IgD-negative memory B cell (primary cell): ENCODE results near the gene PLEKHA8. TPM values are rescaled to one million over a fixed set of nuclear protein-coding genes. Genes with fewer than 3 reads are reported as not detected.
"Not testable (repeated sequence)": the region's sequence is repeated elsewhere in the genome, so short reads cannot be mapped to it uniquely, and the experiment has no call there.

Experiments
- H3K27ac Mint-ChIP-seq, 3 donors: one replicate each; pipeline ENCODE4 v1.8.0; 2020 to 2022; ENCODE audit warnings: mild to moderate bottlenecking in 3 of 3, mixed read lengths in 3 of 3, moderate library complexity in 1 of 3
- H3K27me3 Mint-ChIP-seq: one replicate; pipeline ENCODE4 v1.8.0; 2021; ENCODE audit warnings: mixed read lengths
- H3K36me3 Mint-ChIP-seq: one replicate; pipeline ENCODE4 v1.8.0; 2020; ENCODE audit warnings: mild to moderate bottlenecking, mixed read lengths
- H3K4me1 Mint-ChIP-seq, 3 donors: one replicate each; pipeline ENCODE4 v1.8.0; 2020 to 2022; ENCODE audit warnings: mixed read lengths in 3 of 3, mild to moderate bottlenecking in 1 of 3
- H3K4me3 Mint-ChIP-seq, 4 donors: one replicate each; pipeline ENCODE4 v1.8.0; 2020 to 2022; ENCODE audit warnings: mild to moderate bottlenecking in 4 of 4, mixed read lengths in 4 of 4, moderate library complexity in 3 of 4
- H3K9me3 Mint-ChIP-seq, 3 donors: one replicate each; pipeline ENCODE4 v1.8.0; 2020 to 2021; ENCODE audit warnings: mixed read lengths in 3 of 3, mild to moderate bottlenecking in 1 of 3
- polyA plus RNA-seq: library from polyadenylated mRNA; unstranded; fragments of 300-500 nt; fragmentation: Illumina TruSeq; gene quantifications from one replicate; pipeline ENCODE4 v1.2.3, GENCODE V29; 2021

PLEKHA8 gene
- polyA plus RNA-seq, 1 donor from 2014 or later, result 3.6 TPM

DNA sequence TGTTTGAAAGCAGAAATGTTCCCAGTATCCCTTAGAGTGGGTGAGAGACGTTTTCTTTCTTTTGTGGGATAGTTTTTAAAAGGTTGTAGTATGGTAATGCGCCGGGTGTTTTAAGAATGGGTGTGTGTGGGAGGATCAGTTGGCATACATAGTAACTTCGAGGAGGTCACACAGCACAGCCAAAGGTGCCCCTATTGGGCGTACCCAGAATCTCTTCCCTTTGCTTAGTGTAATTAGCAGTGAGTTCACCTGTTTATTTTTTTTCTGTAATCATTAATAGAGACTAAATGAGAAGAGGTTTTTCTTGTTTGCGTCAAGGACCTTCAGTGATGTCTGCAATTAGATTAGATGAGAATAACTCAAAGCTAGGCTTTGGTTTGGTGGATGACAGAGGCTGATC is 1.5 kb downstream of the PLEKHA8 start:
- Mint-ChIP-seq H3K9me3 (no peaks in the 10 kb centered on the region), H3K36me3 (no peaks in the 10 kb centered on the region), H3K27ac (no peak overlapping the region), H3K27me3 (no peaks in the 10 kb centered on the region), H3K4me1 (peaks cover 14 to 20% (median 15%) of the 10 kb centered on the region in 3 donors), H3K4me3 (peak overlapping the region in 1 of 4 donors; percentile 98)

DNA sequence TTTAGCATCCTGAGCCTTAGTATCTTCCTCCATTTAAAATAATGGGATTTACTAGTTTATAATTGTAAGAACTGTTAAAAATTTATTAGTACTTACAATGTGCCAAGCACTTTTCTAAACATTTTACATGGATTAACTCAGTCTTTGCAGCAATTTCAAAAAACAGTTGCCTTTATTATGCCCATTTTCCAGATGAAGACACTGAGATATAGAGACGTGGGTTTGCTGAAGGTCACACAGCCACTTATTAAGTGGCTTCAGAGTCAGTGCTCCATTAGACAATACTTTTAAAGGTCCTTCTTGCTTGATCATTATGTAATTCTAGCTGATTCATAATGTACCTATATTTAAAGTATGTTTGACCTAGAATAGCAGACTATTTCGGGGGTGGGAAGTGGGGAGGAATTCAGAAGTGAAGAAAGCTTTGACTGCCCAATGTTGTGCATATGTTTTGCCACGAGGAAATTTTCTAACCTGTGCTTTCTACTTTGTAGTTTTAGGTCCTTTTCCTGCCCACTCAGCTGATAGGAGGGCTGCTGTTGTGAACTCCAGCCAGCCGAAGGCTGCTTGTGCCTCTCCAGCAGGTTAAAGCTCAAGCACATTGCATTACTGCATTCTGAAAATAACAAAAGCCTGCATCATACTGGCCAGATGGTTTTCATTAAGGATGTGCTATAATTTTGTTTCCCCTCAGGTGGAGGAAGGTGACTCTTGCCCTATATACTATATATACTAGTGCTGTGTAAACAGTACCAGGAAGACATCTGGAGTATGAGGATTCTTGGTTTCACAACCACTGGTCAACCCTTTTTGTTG is 4.3 kb downstream of the PLEKHA8 start:
- H3K4me1 Mint-ChIP-seq, result peaks cover 0 to under 1% (median 0%) of the 10 kb centered on the region in 3 donors
- no peaks in the 10 kb centered on the region for H3K9me3 Mint-ChIP-seq
- no peaks in the 10 kb centered on the region for H3K27me3 Mint-ChIP-seq
- H3K36me3 Mint-ChIP-seq, result no peaks in the 10 kb centered on the region
- no peak overlapping the region for H3K27ac Mint-ChIP-seq
- H3K4me3 Mint-ChIP-seq, result peak overlapping the region in 1 of 4 donors; percentile 30

DNA sequence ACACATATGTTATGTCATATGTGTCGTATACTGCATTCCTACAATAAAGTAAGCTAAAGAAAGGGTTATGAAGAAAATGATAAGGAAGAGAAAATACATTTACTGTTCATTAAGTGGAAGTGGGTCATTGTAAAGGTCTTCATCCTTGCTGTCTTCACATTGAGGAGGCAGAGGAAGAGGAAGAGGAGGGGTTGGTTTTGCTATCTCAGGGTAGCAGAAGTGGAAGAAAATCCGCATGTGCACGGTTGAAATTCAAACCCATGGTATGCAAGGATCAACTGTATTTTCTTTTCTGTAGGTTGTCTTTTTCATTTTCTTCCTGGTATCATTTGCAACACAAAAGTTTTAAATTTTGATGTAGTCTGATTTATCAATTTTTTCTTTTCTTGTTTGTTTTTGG is 6.3 kb downstream of the PLEKHA8 start:
- no peaks in the 10 kb centered on the region for H3K4me1 Mint-ChIP-seq
- no peaks in the 10 kb centered on the region for H3K27me3 Mint-ChIP-seq
- H3K4me3 Mint-ChIP-seq, result peak overlapping the region in 1 of 4 donors; percentile 26
- H3K9me3 Mint-ChIP-seq, result no peaks in the 10 kb centered on the region
- no peak overlapping the region for H3K27ac Mint-ChIP-seq
- H3K36me3 Mint-ChIP-seq, result no peaks in the 10 kb centered on the region

DNA sequence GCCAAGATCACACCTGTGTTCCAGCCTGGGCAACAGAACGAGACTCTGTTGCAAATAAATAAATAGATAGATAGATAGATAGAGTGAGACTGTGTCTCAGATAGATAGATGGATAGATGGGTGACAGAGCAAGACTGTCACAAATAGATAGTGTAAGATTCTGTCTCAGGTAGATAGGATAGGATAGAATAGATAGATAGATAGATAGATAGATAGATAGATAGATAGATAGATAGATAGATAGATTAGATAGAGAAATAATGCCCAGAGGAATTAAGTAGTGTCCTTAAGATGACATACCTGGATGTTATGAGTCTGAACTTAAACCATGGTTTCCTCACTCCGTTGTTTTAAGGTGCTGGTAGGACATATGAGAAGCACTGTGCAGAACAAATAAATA is 8.0 kb downstream of the PLEKHA8 start:
- H3K27me3 Mint-ChIP-seq, result no peaks in the 10 kb centered on the region
- no peak overlapping the region for H3K4me3 Mint-ChIP-seq
- no peak overlapping the region for H3K27ac Mint-ChIP-seq
- peaks cover 0 to 1% (median 0%) of the 10 kb centered on the region in 3 donors for H3K4me1 Mint-ChIP-seq
- H3K36me3 Mint-ChIP-seq, result no peaks in the 10 kb centered on the region
- H3K9me3 Mint-ChIP-seq, result no peaks in the 10 kb centered on the region

DNA sequence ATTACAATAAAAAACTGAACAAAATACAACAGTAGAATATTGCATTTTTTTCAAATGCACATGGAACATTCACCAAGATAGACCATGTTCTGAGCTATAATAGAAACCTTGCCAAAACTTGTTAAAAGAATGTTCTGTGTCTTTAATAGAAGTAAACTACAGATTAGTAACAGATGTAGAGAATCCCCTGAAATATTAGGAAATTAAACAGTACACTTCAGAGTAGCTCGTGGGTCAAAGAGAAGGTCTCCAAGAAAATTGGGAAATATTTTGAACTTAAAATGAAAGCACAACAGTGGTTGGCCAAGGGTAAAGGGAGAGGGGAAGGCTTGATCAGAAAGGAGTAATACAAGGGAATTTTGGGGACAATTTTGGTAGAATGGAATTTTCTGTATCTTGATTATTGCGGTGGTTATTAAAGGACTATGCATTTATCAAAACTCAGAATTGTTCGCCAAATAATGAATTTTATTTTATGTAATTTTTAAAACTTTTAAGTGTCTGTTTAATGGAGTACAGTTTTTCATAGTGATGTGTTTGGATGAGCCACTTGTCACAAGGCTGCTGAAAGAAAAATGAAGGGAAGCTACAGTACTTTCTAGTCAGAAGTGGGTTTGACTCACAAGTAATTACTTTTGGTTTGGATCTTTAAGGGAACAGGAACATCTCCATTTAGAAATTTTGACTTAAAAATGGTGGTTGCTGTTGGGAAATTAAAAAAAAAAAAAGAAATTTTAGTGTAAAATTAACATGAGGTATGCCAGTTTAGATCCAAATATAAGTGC is 10.2 kb downstream of the PLEKHA8 start:
- H3K4me1 Mint-ChIP-seq, result peaks cover 0 to 6% (median 0%) of the 10 kb centered on the region in 3 donors
- no peaks in the 10 kb centered on the region for H3K9me3 Mint-ChIP-seq
- peaks cover 3% of the 10 kb centered on the region for H3K36me3 Mint-ChIP-seq
- H3K27me3 Mint-ChIP-seq, result no peaks in the 10 kb centered on the region
- no peak overlapping the region for H3K4me3 Mint-ChIP-seq
- H3K27ac Mint-ChIP-seq, result no peak overlapping the region

DNA sequence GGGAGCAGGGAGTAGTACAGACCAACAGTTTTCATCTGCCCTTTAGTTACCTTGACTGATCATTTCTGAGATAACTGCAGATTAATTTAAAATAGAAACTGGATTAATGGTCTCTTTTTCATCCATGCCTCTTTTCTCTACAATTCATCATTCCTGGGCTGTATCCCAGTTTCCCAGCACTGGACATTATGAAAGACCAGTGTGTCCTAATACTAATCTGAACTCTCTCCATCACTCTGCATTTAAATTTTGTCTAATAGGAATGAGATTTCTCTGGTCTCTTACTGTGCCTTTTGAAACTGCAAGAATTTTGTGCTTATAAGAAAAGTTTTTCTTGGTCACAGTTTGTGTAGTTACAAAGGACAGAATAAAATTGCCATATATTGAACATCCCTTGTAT is 12.7 kb downstream of the PLEKHA8 start:
- Mint-ChIP-seq H3K27ac (no peak overlapping the region), H3K4me1 (peaks cover 0 to 6% (median 0%) of the 10 kb centered on the region in 3 donors), H3K9me3 (no peaks in the 10 kb centered on the region), H3K27me3 (no peaks in the 10 kb centered on the region), H3K36me3 (peaks cover 3% of the 10 kb centered on the region), H3K4me3 (no peak overlapping the region)

DNA sequence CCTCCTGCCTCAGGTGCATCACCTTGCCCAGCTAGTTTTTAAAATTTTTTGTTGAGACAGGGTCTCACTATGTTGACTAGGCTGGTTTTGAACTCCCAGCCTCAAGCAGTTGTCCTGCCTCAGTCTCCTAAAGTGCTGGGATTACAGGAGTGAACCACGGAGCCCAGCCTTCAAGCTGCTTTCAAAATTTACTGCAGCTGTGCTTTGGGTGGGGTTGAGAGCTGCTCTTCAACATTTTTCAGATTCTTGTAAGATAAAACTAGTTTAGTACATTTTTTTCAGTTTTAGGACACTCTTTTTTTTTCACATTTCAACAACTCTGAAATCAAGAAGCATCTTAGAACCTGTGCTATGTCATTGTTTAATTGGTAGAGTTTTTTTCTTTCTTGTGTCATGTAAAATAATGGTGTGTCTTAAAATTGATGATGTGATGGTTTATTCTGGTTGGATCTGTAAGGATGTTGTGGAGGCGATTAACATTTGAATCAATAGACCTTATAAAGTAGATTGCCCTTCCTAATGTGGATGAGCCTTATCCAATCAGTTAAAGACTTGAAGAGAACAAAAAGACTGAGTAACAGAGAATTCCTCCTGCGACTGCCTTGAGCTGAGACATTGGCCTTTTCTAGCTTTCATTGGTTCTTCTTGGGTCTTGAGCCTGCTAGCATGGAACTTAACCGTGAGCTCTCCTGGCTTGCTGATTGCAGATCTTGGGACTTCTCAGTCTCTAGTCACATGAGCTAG is 13.5 kb downstream of the PLEKHA8 start:
- no peak overlapping the region for H3K27ac Mint-ChIP-seq
- H3K9me3 Mint-ChIP-seq, result no peaks in the 10 kb centered on the region
- peaks cover 3% of the 10 kb centered on the region for H3K36me3 Mint-ChIP-seq
- H3K4me1 Mint-ChIP-seq, result peaks cover 0 to 6% (median 0%) of the 10 kb centered on the region in 3 donors
- H3K27me3 Mint-ChIP-seq, result no peaks in the 10 kb centered on the region
- H3K4me3 Mint-ChIP-seq, result no peak overlapping the region

DNA sequence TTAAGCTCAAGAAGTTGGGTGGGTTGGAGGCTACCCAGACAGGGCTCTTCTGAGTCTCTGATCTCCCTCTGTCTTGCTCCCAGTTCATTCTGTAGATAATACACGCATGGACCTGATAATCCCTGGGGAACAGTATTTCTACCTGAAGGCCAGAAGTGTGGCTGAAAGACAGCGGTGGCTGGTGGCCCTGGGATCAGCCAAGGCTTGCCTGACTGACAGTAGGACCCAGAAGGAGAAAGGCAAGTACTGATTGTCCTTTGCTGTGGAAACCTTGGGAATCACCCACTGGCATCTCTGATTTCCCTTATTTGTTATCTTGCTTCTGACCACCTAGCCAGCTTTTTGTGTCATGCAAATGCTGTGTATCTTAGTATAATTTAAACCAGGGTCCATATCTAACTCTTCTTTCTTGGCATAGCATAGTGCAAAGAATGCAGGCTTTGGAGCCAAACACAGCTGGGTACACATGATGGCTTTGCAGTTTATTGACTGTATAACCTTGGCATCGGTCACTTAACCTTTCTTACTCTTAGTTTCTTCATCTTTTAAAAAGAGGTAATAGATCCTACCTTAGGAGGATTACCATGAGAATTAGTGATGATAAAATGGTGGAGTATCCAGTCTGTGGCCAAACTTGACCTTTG is 18.0 kb downstream of the PLEKHA8 start:
- Mint-ChIP-seq H3K27me3 (no peaks in the 10 kb centered on the region), H3K36me3 (peaks cover 10% of the 10 kb centered on the region), H3K4me1 (peaks cover 0 to 4% (median 0%) of the 10 kb centered on the region in 3 donors), H3K27ac (peak overlapping the region in 1 of 3 donors; percentile 72), H3K9me3 (no peaks in the 10 kb centered on the region), H3K4me3 (peak overlapping the region in 1 of 4 donors; percentile 19)

DNA sequence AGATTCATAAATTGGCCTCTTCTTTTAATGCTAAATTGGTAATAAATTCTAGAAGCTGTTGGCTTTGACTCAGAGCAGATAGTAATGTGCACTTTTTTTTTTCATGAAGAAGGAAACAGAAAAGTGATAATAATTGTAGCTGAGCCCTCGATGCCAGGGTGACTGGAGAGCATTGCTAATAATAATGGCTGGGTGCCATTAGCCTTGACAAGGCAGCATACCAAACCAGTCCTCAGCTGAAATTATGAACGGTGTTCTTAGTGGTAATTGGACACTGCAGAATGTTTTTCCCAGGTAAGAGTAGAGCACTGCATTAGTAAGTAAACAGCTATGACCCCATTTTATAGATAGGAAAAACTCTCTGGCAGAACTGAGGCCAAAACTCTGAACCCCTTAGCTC is 18.9 kb downstream of the PLEKHA8 start:
- no peak overlapping the region for H3K27ac Mint-ChIP-seq
- H3K9me3 Mint-ChIP-seq, result no peaks in the 10 kb centered on the region
- H3K4me3 Mint-ChIP-seq, result no peak overlapping the region
- H3K36me3 Mint-ChIP-seq, result peaks cover 7% of the 10 kb centered on the region
- peaks cover 0 to 2% (median 0%) of the 10 kb centered on the region in 3 donors for H3K4me1 Mint-ChIP-seq
- no peaks in the 10 kb centered on the region for H3K27me3 Mint-ChIP-seq

DNA sequence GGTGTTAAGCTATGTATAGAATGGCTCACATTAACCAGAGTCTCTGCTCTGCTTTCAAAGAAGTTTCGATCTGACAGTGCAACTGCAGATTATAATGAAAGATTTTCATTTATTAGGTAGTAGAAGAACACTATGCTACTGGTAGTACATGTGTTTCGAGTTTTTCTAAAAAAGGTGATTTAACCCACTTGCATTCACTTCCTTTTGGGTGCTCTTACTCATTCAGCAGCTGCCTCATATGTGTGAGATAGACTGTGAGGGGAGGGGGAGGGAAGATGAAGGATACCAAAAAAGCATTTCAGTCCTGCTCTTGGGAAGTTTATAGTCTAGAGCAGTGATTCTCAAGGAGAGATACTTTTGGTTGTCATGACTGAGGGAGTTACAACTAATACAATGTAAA is 20.4 kb downstream of the PLEKHA8 start:
- no peak overlapping the region for H3K4me3 Mint-ChIP-seq
- no peaks in the 10 kb centered on the region for H3K4me1 Mint-ChIP-seq
- peaks cover 11% of the 10 kb centered on the region for H3K36me3 Mint-ChIP-seq
- H3K27me3 Mint-ChIP-seq, result no peaks in the 10 kb centered on the region
- H3K9me3 Mint-ChIP-seq, result no peaks in the 10 kb centered on the region
- H3K27ac Mint-ChIP-seq, result no peak overlapping the region

DNA sequence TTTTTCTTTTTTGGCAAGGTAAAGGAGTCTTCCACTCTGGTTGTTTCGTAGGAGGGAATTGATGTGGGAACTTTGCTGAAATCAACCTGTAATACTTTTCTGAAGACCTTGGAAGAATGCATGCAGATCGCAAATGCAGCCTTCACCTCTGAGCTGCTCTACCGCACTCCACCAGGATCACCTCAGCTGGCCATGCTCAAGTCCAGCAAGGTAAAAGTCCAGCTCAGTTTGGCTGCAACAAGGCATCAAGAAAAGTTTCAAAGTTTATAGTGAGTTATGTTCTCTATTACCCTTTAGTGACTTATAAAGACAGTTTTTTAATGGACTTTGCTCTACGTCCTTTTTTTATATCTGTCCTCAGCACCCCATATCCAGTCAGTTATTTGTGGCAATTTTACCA is 21.0 kb downstream of the PLEKHA8 start:
- no peaks in the 10 kb centered on the region for H3K4me1 Mint-ChIP-seq
- no peak overlapping the region for H3K4me3 Mint-ChIP-seq
- H3K27me3 Mint-ChIP-seq, result no peaks in the 10 kb centered on the region
- H3K36me3 Mint-ChIP-seq, result peaks cover 11% of the 10 kb centered on the region
- H3K27ac Mint-ChIP-seq, result no peak overlapping the region
- no peaks in the 10 kb centered on the region for H3K9me3 Mint-ChIP-seq

DNA sequence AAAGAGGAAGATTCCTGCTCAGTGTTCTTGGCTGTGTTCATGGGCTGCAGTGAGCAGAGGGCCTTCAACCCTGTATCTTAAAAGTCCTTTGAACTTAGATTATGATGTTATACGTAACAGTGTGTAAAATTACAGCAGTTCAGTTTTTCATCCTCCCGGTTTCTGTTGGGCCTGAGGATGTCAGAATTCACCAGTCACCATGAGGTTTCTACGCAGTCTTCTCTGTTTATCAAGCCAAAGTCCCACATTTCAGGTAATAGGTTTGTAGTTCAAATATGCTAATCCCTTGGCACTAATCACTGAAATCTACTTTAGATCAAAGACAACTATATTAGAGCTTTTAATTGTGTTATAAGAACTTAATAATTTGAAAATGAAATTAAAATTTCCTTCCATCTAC is 24.9 kb downstream of the PLEKHA8 start:
- Mint-ChIP-seq H3K4me3 (no peak overlapping the region), H3K4me1 (no peaks in the 10 kb centered on the region), H3K27me3 (no peaks in the 10 kb centered on the region), H3K36me3 (peaks cover 14% of the 10 kb centered on the region), H3K9me3 (peaks cover 0 to under 1% (median 0%) of the 10 kb centered on the region in 3 donors), H3K27ac (no peak overlapping the region)

DNA sequence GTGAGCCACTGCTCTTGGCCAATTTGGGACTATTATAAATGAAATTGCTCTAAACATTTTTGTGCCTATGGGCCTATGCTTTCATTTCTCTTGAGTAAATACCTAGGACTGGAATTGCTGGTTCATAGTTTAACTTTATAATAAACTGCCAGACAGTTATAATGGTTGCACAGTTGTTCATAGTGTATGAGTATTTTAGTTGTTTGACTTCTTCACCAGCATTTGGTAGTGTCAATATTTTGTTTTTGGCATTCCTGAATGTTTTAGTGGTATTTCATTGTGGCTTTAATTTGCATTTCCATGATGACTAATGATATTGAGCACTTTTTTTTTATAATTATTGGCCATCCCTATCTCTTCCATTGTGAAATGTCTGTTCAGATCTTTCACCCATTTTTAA is 29.5 kb downstream of the PLEKHA8 start:
- Mint-ChIP-seq H3K27me3 (no peaks in the 10 kb centered on the region), H3K4me1 (peaks cover 16 to 20% (median 18%) of the 10 kb centered on the region in 3 donors), H3K9me3 (peaks cover 0 to 2% (median 0%) of the 10 kb centered on the region in 3 donors), H3K4me3 (no peak overlapping the region), H3K27ac (no peak overlapping the region), H3K36me3 (peaks cover 6% of the 10 kb centered on the region)

DNA sequence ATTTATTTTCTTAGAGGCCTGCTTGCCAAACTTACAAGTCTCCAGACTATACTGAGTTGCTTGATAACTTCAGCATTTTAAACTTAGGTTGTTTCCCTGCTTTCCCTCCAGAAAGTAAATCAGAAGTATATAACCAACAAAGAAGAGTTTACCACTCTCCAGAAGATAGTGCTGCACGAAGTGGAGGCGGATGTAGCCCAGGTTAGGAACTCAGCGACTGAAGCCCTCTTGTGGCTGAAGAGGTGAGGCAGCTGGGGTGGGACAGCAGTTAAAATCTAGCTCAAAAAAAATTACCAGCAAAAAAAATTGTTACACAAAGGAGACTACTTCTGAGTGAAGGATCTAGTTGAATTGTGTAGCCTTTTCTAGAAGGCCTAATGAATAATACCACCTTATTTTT is 33.6 kb downstream of the PLEKHA8 start:
- peaks cover 16 to 22% (median 18%) of the 10 kb centered on the region in 3 donors for H3K4me1 Mint-ChIP-seq
- peak overlapping the region in 1 of 4 donors; percentile 84 for H3K4me3 Mint-ChIP-seq
- not testable (repeated sequence) for H3K27me3 Mint-ChIP-seq, H3K36me3 Mint-ChIP-seq, H3K9me3 Mint-ChIP-seq
- peak overlapping the region in 1 of 3 donors; percentile 21 for H3K27ac Mint-ChIP-seq
